Loucy (cell line): Measurements from ENCODE around the gene HRH1.

Experiments
- H2AFZ ChIP-seq: fragments of 200-600 bp; sonication (generic); 2 replicates; pipeline ENCODE4 v1.6.0; 2016; ENCODE audit warnings: antibody characterized with exemption, mild to moderate bottlenecking, low read length, moderate library complexity
- H3F3A ChIP-seq: fragments of 200-600 bp; 2 replicates; pipeline ENCODE4 v1.6.0; 2016; ENCODE audit warnings: antibody characterized with exemption, low read depth, mild to moderate bottlenecking
- H3K27me3 ChIP-seq: fragments of 200-600 bp; sonication (generic); 2 replicates; pipeline ENCODE4 v1.6.1; 2014; ENCODE audit warnings: low read length, mild to moderate bottlenecking; ENCODE audit not compliant: insufficient read depth, poor library complexity, severe bottlenecking
- H3K36me3 ChIP-seq: fragments of 200-600 bp; sonication (generic); 2 replicates; pipeline ENCODE4 v1.6.1; 2016; ENCODE audit warnings: low read length; ENCODE audit not compliant: insufficient read depth
- H3K4me1 ChIP-seq: fragments of 200-600 bp; sonication (generic); 2 replicates; pipeline ENCODE4 v1.5.1; 2014; ENCODE audit warnings: low read length, mild to moderate bottlenecking; ENCODE audit not compliant: insufficient read depth, poor library complexity, severe bottlenecking
- H3K4me2 ChIP-seq: fragments of 200-600 bp; sonication (generic); 2 replicates; pipeline ENCODE4 v1.6.0; 2014; ENCODE audit warnings: antibody characterized with exemption, low read length, low read depth, mild to moderate bottlenecking; ENCODE audit not compliant: poor library complexity, severe bottlenecking
- H3K4me3 ChIP-seq: fragments of 200-600 bp; sonication (generic); 2 replicates; pipeline ENCODE4 v1.5.1; 2014; ENCODE audit warnings: low read length, mild to moderate bottlenecking, mixed read lengths; ENCODE audit not compliant: poor library complexity, severe bottlenecking
- H3K79me2 ChIP-seq: fragments of 200-600 bp; sonication (generic); 2 replicates; pipeline ENCODE4 v1.6.1; 2014; ENCODE audit warnings: low read length; ENCODE audit not compliant: insufficient read depth
- H3K9ac ChIP-seq: fragments of 200-600 bp; sonication (generic); 2 replicates; pipeline ENCODE4 v1.6.0; 2014; ENCODE audit warnings: mild to moderate bottlenecking, low read depth, low read length, moderate library complexity; ENCODE audit not compliant: poor library complexity, severe bottlenecking
- H3K9me2 ChIP-seq: fragments of 200-600 bp; sonication (generic); replicated peaks from 2 replicates; pipeline ENCODE4 v1.6.1; 2016; ENCODE audit warnings: low read depth, low read length, mixed read lengths
- H3K9me3 ChIP-seq: fragments of 200-600 bp; sonication (generic); 2 replicates; pipeline ENCODE4 v1.6.1; 2014; ENCODE audit warnings: mild to moderate bottlenecking, antibody characterized with exemption, low read length, low read depth; ENCODE audit not compliant: insufficient read depth
- H4K20me1 ChIP-seq: fragments of 200-600 bp; sonication (generic); 2 replicates; pipeline ENCODE4 v1.6.0; 2014; ENCODE audit warnings: antibody characterized with exemption, low read length, mild to moderate bottlenecking; ENCODE audit not compliant: insufficient read depth, poor library complexity, severe bottlenecking
- EZH2phosphoT487 ChIP-seq: fragments of 200-600 bp; IDR thresholded peaks from 2 replicates; pipeline ENCODE4 v1.6.1; 2018; ENCODE audit warnings: antibody characterized with exemption, mild to moderate bottlenecking, moderate library complexity, borderline replicate concordance
- TF ChIP-seq, protein P1 (sequence below): fragments of 200-600 bp; sonication (generic); conservative IDR thresholded peaks from 2 replicates; pipeline ENCODE4 v1.5.1; 2014; ENCODE audit warnings: mild to moderate bottlenecking, antibody characterized with exemption, low read length

HRH1 gene

GRCh38 chr3:11140713-11141104 lies 13.6 kb upstream of the HRH1 start:
- Histone ChIP-seq H3K4me3 (no peak overlapping the region), H3K9me2 (no peaks in the 10 kb centered on the region), H3K4me2 (peak overlapping the region; percentile 39), H3K9me3 (no peaks in the 10 kb centered on the region), H3K9ac (no peak overlapping the region), H3K36me3 (no peaks in the 10 kb centered on the region), H4K20me1 (no peaks in the 10 kb centered on the region), H3K4me1 (peaks cover 12% of the 10 kb centered on the region), H3K27me3 (no peaks in the 10 kb centered on the region), H3K79me2 (no peaks in the 10 kb centered on the region), H2AFZ (no peak overlapping the region; the same call in 1 of the 2 replicates), H3F3A (no peaks in the 10 kb centered on the region)
- TF ChIP-seq, protein P1, sequence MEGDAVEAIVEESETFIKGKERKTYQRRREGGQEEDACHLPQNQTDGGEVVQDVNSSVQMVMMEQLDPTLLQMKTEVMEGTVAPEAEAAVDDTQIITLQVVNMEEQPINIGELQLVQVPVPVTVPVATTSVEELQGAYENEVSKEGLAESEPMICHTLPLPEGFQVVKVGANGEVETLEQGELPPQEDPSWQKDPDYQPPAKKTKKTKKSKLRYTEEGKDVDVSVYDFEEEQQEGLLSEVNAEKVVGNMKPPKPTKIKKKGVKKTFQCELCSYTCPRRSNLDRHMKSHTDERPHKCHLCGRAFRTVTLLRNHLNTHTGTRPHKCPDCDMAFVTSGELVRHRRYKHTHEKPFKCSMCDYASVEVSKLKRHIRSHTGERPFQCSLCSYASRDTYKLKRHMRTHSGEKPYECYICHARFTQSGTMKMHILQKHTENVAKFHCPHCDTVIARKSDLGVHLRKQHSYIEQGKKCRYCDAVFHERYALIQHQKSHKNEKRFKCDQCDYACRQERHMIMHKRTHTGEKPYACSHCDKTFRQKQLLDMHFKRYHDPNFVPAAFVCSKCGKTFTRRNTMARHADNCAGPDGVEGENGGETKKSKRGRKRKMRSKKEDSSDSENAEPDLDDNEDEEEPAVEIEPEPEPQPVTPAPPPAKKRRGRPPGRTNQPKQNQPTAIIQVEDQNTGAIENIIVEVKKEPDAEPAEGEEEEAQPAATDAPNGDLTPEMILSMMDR: no peak
- TF ChIP-seq EZH2phosphoT487: no peak

DNA sequence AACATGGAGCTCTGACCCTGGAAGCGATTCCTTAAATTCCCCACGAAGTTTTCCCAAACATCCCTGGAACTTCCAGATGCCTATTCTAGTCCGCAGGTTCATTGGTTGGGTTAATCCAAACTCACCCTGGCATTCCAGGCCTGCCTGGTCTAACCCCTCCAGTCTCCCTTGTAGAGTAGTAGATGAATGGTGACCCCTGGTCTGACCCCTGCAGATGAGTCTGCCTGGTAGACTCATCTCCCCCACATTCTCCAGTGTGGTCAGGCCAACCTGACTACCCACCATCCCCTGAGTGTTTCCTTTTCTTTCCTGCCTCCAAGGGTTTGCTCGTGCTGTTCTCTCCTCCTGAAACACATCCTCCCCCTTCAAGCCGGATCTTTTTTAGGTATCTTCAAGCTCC lies 10.8 kb upstream of the HRH1 start:
- Histone ChIP-seq H3K9ac (no peak overlapping the region), H3K36me3 (no peaks in the 10 kb centered on the region), H3K27me3 (no peaks in the 10 kb centered on the region), H3K9me3 (no peaks in the 10 kb centered on the region), H4K20me1 (no peaks in the 10 kb centered on the region), H3F3A (no peaks in the 10 kb centered on the region), H3K4me3 (no peak overlapping the region), H3K9me2 (no peaks in the 10 kb centered on the region), H2AFZ (no peak overlapping the region), H3K4me2 (no peak overlapping the region), H3K4me1 (peaks cover 12% of the 10 kb centered on the region), H3K79me2 (no peaks in the 10 kb centered on the region)
- TF ChIP-seq, protein P1: no peak
- no peak for TF ChIP-seq EZH2phosphoT487

DNA sequence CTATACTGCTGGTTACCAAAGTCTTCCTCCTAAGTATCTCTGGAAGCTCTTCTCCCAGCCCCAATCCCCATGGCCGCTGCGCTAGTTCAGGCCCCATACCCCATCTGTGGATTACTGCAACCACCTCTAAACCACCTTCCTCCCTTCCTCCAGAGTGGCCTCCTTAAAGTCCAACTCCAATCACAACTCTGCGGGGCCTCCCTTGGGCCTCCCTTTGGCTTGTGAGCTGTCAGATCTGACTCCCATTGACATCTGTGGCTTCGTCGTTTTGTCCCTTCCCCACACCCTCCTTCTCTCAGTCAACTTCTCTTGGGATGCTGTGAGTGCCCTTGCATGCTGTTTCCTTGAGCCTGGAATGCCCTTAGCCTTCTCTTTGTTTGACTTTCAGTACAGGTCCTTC lies 9.3 kb upstream of the HRH1 start:
- Histone ChIP-seq H3K9ac (no peak overlapping the region), H4K20me1 (no peaks in the 10 kb centered on the region), H3K4me2 (no peak overlapping the region), H3F3A (no peaks in the 10 kb centered on the region), H3K4me3 (no peak overlapping the region), H3K27me3 (no peaks in the 10 kb centered on the region), H2AFZ (no peak overlapping the region), H3K79me2 (no peaks in the 10 kb centered on the region), H3K9me2 (no peaks in the 10 kb centered on the region), H3K36me3 (no peaks in the 10 kb centered on the region), H3K4me1 (peaks cover 10% of the 10 kb centered on the region), H3K9me3 (no peaks in the 10 kb centered on the region)
- no peak for TF ChIP-seq EZH2phosphoT487
- TF ChIP-seq, protein P1: no peak
